Glutamatergic neuron (in vitro differentiated cells): ENCODE data around the gene RFX2. TPM values are rescaled to one million over a fixed set of nuclear protein-coding genes. Genes with fewer than 3 reads are reported as not detected.

Experiments used
- DNase-seq: peaks from one replicate; pipeline ENCODE4 v3.0.0; 2022
- H3K27ac Mint-ChIP-seq: one replicate; pipeline ENCODE4 v1.8.0; 2020; ENCODE audit warnings: mild to moderate bottlenecking, mixed read lengths, inconsistent platforms; ENCODE audit not compliant: unreplicated experiment
- H3K27me3 Mint-ChIP-seq: one replicate; pipeline ENCODE4 v1.8.0; 2020; ENCODE audit warnings: mild to moderate bottlenecking, moderate library complexity, mixed read lengths, inconsistent platforms; ENCODE audit not compliant: unreplicated experiment
- H3K36me3 Mint-ChIP-seq: one replicate; pipeline ENCODE4 v1.8.0; 2020; ENCODE audit warnings: mild to moderate bottlenecking, mixed read lengths, inconsistent platforms; ENCODE audit not compliant: unreplicated experiment
- H3K4me1 Mint-ChIP-seq: one replicate; pipeline ENCODE4 v1.8.0; 2020; ENCODE audit warnings: mild to moderate bottlenecking, low read depth, mixed read lengths, inconsistent platforms; ENCODE audit not compliant: unreplicated experiment
- H3K4me3 Mint-ChIP-seq: one replicate; pipeline ENCODE4 v1.8.0; 2020; ENCODE audit warnings: mild to moderate bottlenecking, mixed read lengths, inconsistent platforms; ENCODE audit not compliant: unreplicated experiment
- H3K9me3 Mint-ChIP-seq: one replicate; pipeline ENCODE4 v1.8.0; 2020; ENCODE audit warnings: mild to moderate bottlenecking, moderate library complexity, mixed read lengths, inconsistent platforms; ENCODE audit not compliant: unreplicated experiment
- total RNA-seq: library from RNA; stranded (reverse); fragmentation: NEBNext Ultra II Directional; extraction: Animal tissue kit (Norgen Biotek cat#: 25700); gene quantifications from one replicate; pipeline ENCODE4 v1.2.1, GENCODE V29; 2021; ENCODE audit not compliant: unreplicated experiment
- TF ChIP-seq, protein P1 (sequence below): fragments of 200-600 bp; sonication (generic); IDR thresholded peaks from one replicate; pipeline ENCODE4 v1.5.0; 2021; ENCODE audit not compliant: partially characterized antibody, unreplicated experiment

Gene RFX2
- total RNA-seq, 1 donor from 2014 or later, result 4.3 TPM

DNA sequence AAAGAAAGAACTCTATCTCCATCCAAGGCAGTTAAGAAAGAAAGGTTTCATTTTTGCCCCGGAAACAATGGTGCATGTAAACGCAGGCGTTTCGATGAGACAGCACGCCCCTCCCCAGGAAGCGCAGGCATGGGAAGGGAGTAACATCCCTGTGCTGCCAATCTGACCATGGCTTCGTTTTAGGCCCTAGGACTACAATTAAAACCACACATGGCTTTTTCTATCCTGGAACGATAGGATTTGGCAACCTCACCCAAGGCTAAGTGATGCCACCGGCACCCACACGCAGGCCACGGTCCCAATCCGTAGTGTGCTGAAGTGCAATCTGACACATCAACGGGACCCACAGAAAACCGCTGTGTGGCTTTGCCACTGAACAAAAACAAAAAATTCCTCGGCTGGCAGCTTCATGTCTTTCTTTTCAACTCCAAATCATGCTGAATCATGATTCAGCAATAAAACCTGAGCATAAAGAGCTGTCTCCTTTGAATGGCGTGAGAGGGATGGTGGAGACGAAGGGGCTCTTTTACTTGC is 156.6 kb downstream of the RFX2 start:
- TF ChIP-seq, protein P1, sequence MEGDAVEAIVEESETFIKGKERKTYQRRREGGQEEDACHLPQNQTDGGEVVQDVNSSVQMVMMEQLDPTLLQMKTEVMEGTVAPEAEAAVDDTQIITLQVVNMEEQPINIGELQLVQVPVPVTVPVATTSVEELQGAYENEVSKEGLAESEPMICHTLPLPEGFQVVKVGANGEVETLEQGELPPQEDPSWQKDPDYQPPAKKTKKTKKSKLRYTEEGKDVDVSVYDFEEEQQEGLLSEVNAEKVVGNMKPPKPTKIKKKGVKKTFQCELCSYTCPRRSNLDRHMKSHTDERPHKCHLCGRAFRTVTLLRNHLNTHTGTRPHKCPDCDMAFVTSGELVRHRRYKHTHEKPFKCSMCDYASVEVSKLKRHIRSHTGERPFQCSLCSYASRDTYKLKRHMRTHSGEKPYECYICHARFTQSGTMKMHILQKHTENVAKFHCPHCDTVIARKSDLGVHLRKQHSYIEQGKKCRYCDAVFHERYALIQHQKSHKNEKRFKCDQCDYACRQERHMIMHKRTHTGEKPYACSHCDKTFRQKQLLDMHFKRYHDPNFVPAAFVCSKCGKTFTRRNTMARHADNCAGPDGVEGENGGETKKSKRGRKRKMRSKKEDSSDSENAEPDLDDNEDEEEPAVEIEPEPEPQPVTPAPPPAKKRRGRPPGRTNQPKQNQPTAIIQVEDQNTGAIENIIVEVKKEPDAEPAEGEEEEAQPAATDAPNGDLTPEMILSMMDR, result no peak
- peak overlapping the region; percentile 72 for H3K4me3 Mint-ChIP-seq
- peaks cover 7% of the 10 kb centered on the region for H3K27me3 Mint-ChIP-seq
- peak overlapping the region; percentile 98 for H3K27ac Mint-ChIP-seq
- peaks cover 70% of the 10 kb centered on the region for H3K4me1 Mint-ChIP-seq
- H3K36me3 Mint-ChIP-seq, result no peaks in the 10 kb centered on the region
- H3K9me3 Mint-ChIP-seq, result peaks cover 10% of the 10 kb centered on the region
- DNase-seq, result no peak

DNA sequence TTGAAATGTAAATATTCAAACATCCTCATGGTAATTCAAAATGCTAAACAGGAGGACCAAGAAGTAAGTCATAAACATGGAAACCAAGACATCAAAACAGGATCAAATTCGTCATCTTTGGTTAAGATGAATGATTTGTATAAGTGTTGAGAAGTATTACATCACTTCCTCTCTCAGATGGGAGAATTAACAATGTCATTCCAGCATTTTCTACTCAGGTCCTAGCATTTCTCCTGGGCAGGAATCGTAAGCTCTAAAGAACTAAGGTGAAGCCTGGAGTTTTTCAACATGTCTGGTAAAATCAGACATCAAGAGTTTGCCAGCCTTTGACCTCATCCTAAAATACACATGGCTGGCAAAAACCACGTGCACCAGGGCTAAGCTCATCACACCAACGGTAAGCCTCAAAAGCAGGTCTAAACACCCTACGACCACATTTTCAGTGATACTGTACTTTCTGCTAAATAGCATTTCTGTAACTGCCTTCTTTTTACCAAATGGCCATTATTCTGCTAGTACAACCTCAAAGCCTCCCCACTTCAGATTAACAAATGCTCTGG is 157.2 kb downstream of the RFX2 start:
- Mint-ChIP-seq H3K4me1 (peaks cover 72% of the 10 kb centered on the region), H3K4me3 (peak overlapping the region; percentile 72), H3K27ac (peak overlapping the region; percentile 98), H3K36me3 (no peaks in the 10 kb centered on the region), H3K9me3 (peaks cover 10% of the 10 kb centered on the region), H3K27me3 (peaks cover 10% of the 10 kb centered on the region)
- TF ChIP-seq, protein P1, result no peak
- DNase-seq, result no peak

- TF ChIP-seq, protein P1, result no peak
- Mint-ChIP-seq H3K27ac (peak overlapping the region; percentile 98), H3K36me3 (no peaks in the 10 kb centered on the region), H3K9me3 (peaks cover 10% of the 10 kb centered on the region), H3K4me1 (peaks cover 72% of the 10 kb centered on the region), H3K27me3 (peaks cover 8% of the 10 kb centered on the region), H3K4me3 (peak overlapping the region; percentile 72)
- no peak for DNase-seq
Observed at GRCh38 chr19:5952193-5953029, 157.9 kb downstream of the RFX2 start.

GRCh38 chr19:5951338-5951861 is 158.9 kb downstream of the RFX2 start:
- peaks cover 8% of the 10 kb centered on the region for H3K27me3 Mint-ChIP-seq
- H3K27ac Mint-ChIP-seq, result no peak overlapping the region
- peak overlapping the region; percentile 57 for H3K4me3 Mint-ChIP-seq
- no peaks in the 10 kb centered on the region for H3K36me3 Mint-ChIP-seq
- H3K4me1 Mint-ChIP-seq, result peaks cover 66% of the 10 kb centered on the region
- TF ChIP-seq, protein P1, result no peak
- H3K9me3 Mint-ChIP-seq, result peaks cover 10% of the 10 kb centered on the region
- no peak for DNase-seq
